Cardiac muscle cell (in vitro differentiated cells and primary cell): Measurements from ENCODE around the gene PHYH. TPM values are rescaled to one million over a fixed set of nuclear protein-coding genes. Genes with fewer than 3 reads are reported as not detected.

Experiments
- DNase-seq, 2 donors: peaks; one replicate each; pipeline versions ENCODE4 v3.0.0 to v3.0.0-alpha.2; 2010 to 2017; ENCODE audit warnings: low read depth in 1 of 2, low spot score in 1 of 2
- H3K27ac ChIP-seq: fragments of 200-600 bp; sonication (generic); 2 replicates; pipeline ENCODE4 v1.5.1; 2016
- H3K27me3 ChIP-seq: fragments of 200-600 bp; sonication (generic); 2 replicates; pipeline ENCODE4 v1.6.0; 2016; ENCODE audit warnings: control low read depth
- H3K36me3 ChIP-seq: fragments of 200-600 bp; sonication (generic); 2 replicates; pipeline ENCODE4 v1.5.1; 2016; ENCODE audit warnings: control low read depth
- H3K4me1 ChIP-seq: fragments of 200-600 bp; sonication (generic); 2 replicates; pipeline ENCODE4 v1.8.1; 2017; ENCODE audit warnings: low read depth, mild to moderate bottlenecking, mixed run types
- H3K4me3 ChIP-seq: fragments of 200-600 bp; sonication (generic); 2 replicates; pipeline ENCODE4 v1.5.1; 2016; ENCODE audit warnings: mild to moderate bottlenecking
- H3K9me3 ChIP-seq: fragments of 200-600 bp; sonication (generic); 2 replicates; pipeline ENCODE4 v1.5.1; 2017; ENCODE audit warnings: low read depth, mild to moderate bottlenecking, control low read depth
- CTCF ChIP-seq: IDR thresholded peaks from 2 replicates; pipeline ENCODE4 v1.5.1; 2012; ENCODE audit warnings: low read depth, mild to moderate bottlenecking, low read length
- polyA plus RNA-seq: library from polyadenylated mRNA; unstranded; fragments of >200 nt; fragmentation: Nextera tagmentation; extraction: Ambion mirVana; gene quantifications from 2 replicates; pipeline ENCODE4 v1.2.1, GENCODE V29; 2016
- total RNA-seq: library from RNA; depleted of rRNA; stranded (reverse); fragments of >200 nt; gene quantifications from 2 replicates; pipeline ENCODE4 v1.2.3, GENCODE V29; 2016

Gene PHYH
- total and polyA plus RNA-seq, 2 experiments from 2014 or later: 26.4 to 40.9 TPM

GRCh38 chr10:13309792-13310191 is 9.9 kb upstream of the PHYH start:
- TF ChIP-seq CTCF: no peak
- no peak overlapping the region for H3K4me3 ChIP-seq
- H3K27ac ChIP-seq: no peak overlapping the region
- no peaks in the 10 kb centered on the region for H3K27me3 ChIP-seq
- DNase-seq: no peak
- H3K4me1 ChIP-seq: no peaks in the 10 kb centered on the region
- H3K36me3 ChIP-seq: no peaks in the 10 kb centered on the region
- no peaks in the 10 kb centered on the region for H3K9me3 ChIP-seq

GRCh38 chr10:13308096-13308495 is 8.2 kb upstream of the PHYH start:
- H3K4me3 ChIP-seq: no peak overlapping the region
- H3K27ac ChIP-seq: no peak overlapping the region
- no peak for TF ChIP-seq CTCF
- no peaks in the 10 kb centered on the region for H3K36me3 ChIP-seq
- no peaks in the 10 kb centered on the region for H3K27me3 ChIP-seq
- no peak for DNase-seq
- no peaks in the 10 kb centered on the region for H3K9me3 ChIP-seq
- H3K4me1 ChIP-seq: no peaks in the 10 kb centered on the region

GRCh38 chr10:13306103-13306502 is 6.2 kb upstream of the PHYH start:
- DNase-seq: no peak
- Histone ChIP-seq H3K27ac (no peak overlapping the region), H3K4me3 (no peak overlapping the region), H3K27me3 (no peaks in the 10 kb centered on the region), H3K4me1 (no peaks in the 10 kb centered on the region), H3K36me3 (no peaks in the 10 kb centered on the region), H3K9me3 (no peaks in the 10 kb centered on the region)
- TF ChIP-seq CTCF: no peak

- no peak for TF ChIP-seq CTCF
- Histone ChIP-seq H3K27me3 (no peaks in the 10 kb centered on the region), H3K36me3 (no peaks in the 10 kb centered on the region), H3K4me1 (no peaks in the 10 kb centered on the region), H3K9me3 (no peaks in the 10 kb centered on the region), H3K4me3 (no peak overlapping the region), H3K27ac (no peak overlapping the region)
- no peak for DNase-seq
Measured at GRCh38 chr10:13302821-13303555, 3.1 kb upstream of the PHYH start.

GRCh38 chr10:13298748-13299436 is 972 bp downstream of the PHYH start:
- DNase-seq: no peak
- H3K9me3 ChIP-seq: no peaks in the 10 kb centered on the region
- H3K36me3 ChIP-seq: no peaks in the 10 kb centered on the region
- no peak for TF ChIP-seq CTCF
- no peaks in the 10 kb centered on the region for H3K27me3 ChIP-seq
- H3K4me3 ChIP-seq: peak overlapping the region; percentile 49
- H3K4me1 ChIP-seq: no peaks in the 10 kb centered on the region
- peak overlapping the region; percentile 89 for H3K27ac ChIP-seq
